Measurements from ENCODE around the gene NOD1. TPM values are rescaled to one million over a fixed set of nuclear protein-coding genes. Genes with fewer than 3 reads are reported as not detected.

NOD1 gene
- total and polyA plus RNA-seq, 2 donors (not counting 1 experiment from before 2014, with no cell fraction given): 20.6 to 28.8 TPM

GRCh38 chr7:30427296-30428070, 51.1 kb downstream of the NOD1 start:
- Histone ChIP-seq H2AFZ (ENCODE audit: insufficient read depth, low read depth, low read length, poor library complexity, severe bottlenecking) (no peak overlapping the region), H3K36me3 (replicated peaks in 1 of 2; ENCODE audit: control extremely low read depth in 1 of 2, control insufficient read depth in 1 of 2, extremely low read depth in 1 of 2, insufficient read depth in 2 of 2, low read length in 1 of 2) (peaks cover 0 to 55% of the 10 kb centered on the region in 2 experiments), H3K27me3 (replicated peaks in 1 of 4; ENCODE audit: control extremely low read depth in 1 of 4, control insufficient read depth in 3 of 4, insufficient read depth in 4 of 4, low read length in 3 of 4) (no peaks in the 10 kb centered on the region), H3K79me2 (ENCODE audit: control insufficient read depth, insufficient read depth, low read length) (peaks cover 3% of the 10 kb centered on the region), H3K4me3 (ENCODE audit: control extremely low read depth in 1 of 5, extremely low read depth in 1 of 5, insufficient read depth in 1 of 5, low read depth in 2 of 5, low read length in 4 of 5) (no peak overlapping the region), H3K27ac (ENCODE audit: low read length in 2 of 2) (no peak overlapping the region), H3K4me1 (ENCODE audit: control insufficient read depth in 2 of 2, insufficient read depth in 2 of 2, low read length in 2 of 2) (peaks cover 35 to 46% of the 10 kb centered on the region in 2 donors), H4K20me1 (ENCODE audit: control insufficient read depth, insufficient read depth, low read length, poor library complexity, severe bottlenecking) (no peaks in the 10 kb centered on the region), H3K9me3 (ENCODE audit: control extremely low read depth in 1 of 3, control insufficient read depth in 2 of 3, insufficient read depth in 1 of 3, low read length in 2 of 3) (peaks cover 0 to 2% (median 0%) of the 10 kb centered on the region in 3 donors), H3K9ac (ENCODE audit: low read length) (no peak overlapping the region), H3K4me2 (replicated peaks; ENCODE audit: low read depth, low read length, poor library complexity, severe bottlenecking) (no peak overlapping the region)
- no peak for ATAC-seq (ENCODE audit: low read depth)
- Mint-ChIP-seq H3K27ac (no peak overlapping the region), H3K4me3 (no peak overlapping the region), H3K9me3 (ENCODE audit: insufficient read depth) (no peaks in the 10 kb centered on the region), H3K27me3 (no peaks in the 10 kb centered on the region), H3K4me1 (peaks cover 34% of the 10 kb centered on the region)
- POLR2A ChIA-PET: no interaction called here
- 90% methylated on average over 5 of the region's 6 CpGs for WGBS (ENCODE audit: insufficient coverage)
- CTCF ChIA-PET: interaction anchor here (0.5 to 1.9 kb wide), 3 partner anchors 14 to 348 kb away, joined by 3 to 5 read pairs (median 4); no protein-coding TSS in a partner anchor
- no peak for DNase-seq
- intact Hi-C loops (cut with micrococcal nuclease): no loop called here
- no peak for TF ChIP-seq EZH2 (IDR thresholded peaks at IDR 0.05; ENCODE audit: borderline replicate concordance, insufficient read depth, low read depth, low read length, poor library complexity, severe bottlenecking)
- TF ChIP-seq CTCF (IDR thresholded peaks at IDR 0.05): no peak

GRCh38 chr7:30424506-30424905, 54.1 kb downstream of the NOD1 start:
- Histone ChIP-seq H3K79me2 (ENCODE audit: control insufficient read depth, insufficient read depth, low read length) (no peaks in the 10 kb centered on the region), H3K27ac (ENCODE audit: low read length in 2 of 2) (no peak overlapping the region), H3K4me1 (ENCODE audit: control insufficient read depth in 2 of 2, insufficient read depth in 2 of 2, low read length in 2 of 2) (peaks cover 10 to 19% of the 10 kb centered on the region in 2 donors), H2AFZ (ENCODE audit: insufficient read depth, low read depth, low read length, poor library complexity, severe bottlenecking) (no peak overlapping the region), H3K36me3 (replicated peaks in 1 of 2; ENCODE audit: control extremely low read depth in 1 of 2, control insufficient read depth in 1 of 2, extremely low read depth in 1 of 2, insufficient read depth in 2 of 2, low read length in 1 of 2) (peaks cover 0 to 54% of the 10 kb centered on the region in 2 experiments), H3K4me2 (replicated peaks; ENCODE audit: low read depth, low read length, poor library complexity, severe bottlenecking) (no peak overlapping the region), H3K9ac (ENCODE audit: low read length) (no peak overlapping the region), H4K20me1 (ENCODE audit: control insufficient read depth, insufficient read depth, low read length, poor library complexity, severe bottlenecking) (no peaks in the 10 kb centered on the region), H3K9me3 (ENCODE audit: control extremely low read depth in 1 of 3, control insufficient read depth in 2 of 3, insufficient read depth in 1 of 3, low read length in 2 of 3) (peaks cover 0 to 4% (median 0%) of the 10 kb centered on the region in 3 donors), H3K27me3 (replicated peaks in 1 of 4; ENCODE audit: control extremely low read depth in 1 of 4, control insufficient read depth in 3 of 4, insufficient read depth in 4 of 4, low read length in 3 of 4) (no peaks in the 10 kb centered on the region), H3K4me3 (ENCODE audit: control extremely low read depth in 1 of 5, extremely low read depth in 1 of 5, insufficient read depth in 1 of 5, low read depth in 2 of 5, low read length in 4 of 5) (no peak overlapping the region)
- H3K4me1 Mint-ChIP-seq: peaks cover 9% of the 10 kb centered on the region
- ATAC-seq (ENCODE audit: low read depth) (no peak), DNase-seq (no peak)
- peak overlapping the region; percentile 15 for H3K27ac Mint-ChIP-seq
- no peaks in the 10 kb centered on the region for H3K9me3 Mint-ChIP-seq (ENCODE audit: insufficient read depth)
- CTCF ChIA-PET: no interaction called here
- no peaks in the 10 kb centered on the region for H3K27me3 Mint-ChIP-seq
- 94% methylated on average over 3 of the region's 5 CpGs for WGBS (ENCODE audit: insufficient coverage)
- POLR2A ChIA-PET: no interaction called here
- TF ChIP-seq CTCF (IDR thresholded peaks at IDR 0.05): no peak
- intact Hi-C loops (cut with micrococcal nuclease): no loop called here
- no peak overlapping the region for H3K4me3 Mint-ChIP-seq
